GM10847 (cell line): ENCODE results near the gene SLC8A1.

Experiments
- POLR2A ChIP-seq: IDR thresholded peaks from 2 replicates; pipeline ENCODE4 v1.6.1; 2011; ENCODE audit not compliant: insufficient read length; ENCODE audit errors: extremely low read depth

Gene SLC8A1

GRCh38 chr2:40097691-40098385 is 354.1 kb downstream of the SLC8A1 start:
- TF ChIP-seq POLR2A: no peak

DNA sequence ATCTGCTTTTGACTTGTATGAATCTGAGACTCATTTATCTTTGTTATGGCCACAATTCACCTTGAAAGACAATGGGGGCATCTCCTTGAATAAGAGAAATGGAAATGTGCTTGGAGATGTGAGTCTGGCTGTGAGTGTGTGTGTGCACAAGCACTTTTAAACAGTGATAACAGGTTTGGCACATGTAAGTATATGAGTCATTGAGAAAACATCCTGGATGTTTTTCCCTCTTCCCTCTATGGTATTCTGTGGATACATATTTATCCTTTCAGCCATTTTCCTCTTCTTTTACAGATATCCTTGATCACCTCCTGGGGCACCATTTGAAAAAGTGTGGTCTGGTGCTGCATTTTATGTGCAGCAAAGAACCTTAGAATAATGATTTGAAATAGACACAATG is 355.5 kb downstream of the SLC8A1 start:
- TF ChIP-seq POLR2A: no peak

- no peak for TF ChIP-seq POLR2A
These were observed 356.9 kb downstream of the SLC8A1 start for GRCh38 chr2:40095000-40095399.

DNA sequence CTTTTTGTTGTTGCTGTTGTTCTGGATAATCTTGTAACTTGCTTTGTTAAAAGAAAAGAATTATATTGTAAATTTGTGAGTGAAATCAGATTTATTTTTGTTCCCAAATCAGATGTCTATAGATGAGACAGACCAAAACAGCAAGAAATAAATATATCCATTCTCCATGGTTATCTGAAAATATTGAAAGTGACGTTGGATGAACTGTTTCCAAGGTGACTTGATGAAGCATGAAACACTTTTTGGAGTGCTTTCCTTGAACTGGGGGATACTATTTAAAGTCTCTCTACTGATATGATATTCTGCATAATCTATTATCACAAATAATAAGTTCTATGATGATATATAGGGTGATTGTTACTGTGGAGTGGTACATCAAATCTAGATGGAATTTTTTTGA is 357.4 kb downstream of the SLC8A1 start:
- TF ChIP-seq POLR2A: no peak

- no peak for TF ChIP-seq POLR2A
These were observed 358.7 kb downstream of the SLC8A1 start for GRCh38 chr2:40093021-40093675.

- no peak for TF ChIP-seq POLR2A
These were observed 361.8 kb downstream of the SLC8A1 start for GRCh38 chr2:40090044-40090443.

DNA sequence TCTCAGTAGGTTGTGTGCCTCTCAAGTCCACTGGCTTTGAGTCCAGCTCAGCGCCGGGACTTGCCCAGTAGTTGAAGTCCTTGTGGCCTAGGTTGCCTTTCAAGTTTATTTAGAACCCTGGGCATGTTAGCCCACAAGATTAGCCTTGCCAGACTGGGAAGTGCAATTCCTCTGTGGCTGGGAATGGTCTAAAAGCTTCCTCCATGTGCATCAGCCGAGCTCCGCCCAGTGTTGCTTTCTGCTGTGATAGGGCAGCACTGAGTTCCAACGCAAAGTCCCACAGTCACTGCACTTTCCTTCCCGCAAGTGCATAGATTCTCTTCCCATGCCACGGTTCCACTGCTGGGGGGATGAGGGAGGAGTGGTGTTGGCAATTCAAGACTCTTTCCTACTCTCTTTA is 364.0 kb downstream of the SLC8A1 start:
- no peak for TF ChIP-seq POLR2A

GRCh38 chr2:40087434-40087833 is 364.5 kb downstream of the SLC8A1 start:
- no peak for TF ChIP-seq POLR2A

DNA sequence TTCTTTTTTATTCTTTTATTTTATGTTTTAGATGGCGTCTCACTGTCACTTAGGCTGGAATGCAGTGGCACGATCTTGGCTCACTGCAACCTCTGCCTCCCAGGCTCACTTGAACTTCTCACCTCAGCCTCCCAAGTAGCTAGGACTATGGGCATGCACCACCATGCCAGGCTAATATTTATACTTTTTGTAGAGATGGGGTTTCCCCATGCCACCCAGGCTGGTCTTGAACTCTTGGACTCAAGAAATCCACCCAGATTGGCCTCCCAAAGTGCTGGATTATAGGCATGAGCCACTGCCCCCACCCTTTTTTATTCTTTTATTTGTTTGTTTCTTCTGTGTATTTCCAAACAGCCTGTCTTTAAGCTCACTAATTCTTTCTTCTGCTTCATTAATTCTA is 366.1 kb downstream of the SLC8A1 start:
- no peak for TF ChIP-seq POLR2A

DNA sequence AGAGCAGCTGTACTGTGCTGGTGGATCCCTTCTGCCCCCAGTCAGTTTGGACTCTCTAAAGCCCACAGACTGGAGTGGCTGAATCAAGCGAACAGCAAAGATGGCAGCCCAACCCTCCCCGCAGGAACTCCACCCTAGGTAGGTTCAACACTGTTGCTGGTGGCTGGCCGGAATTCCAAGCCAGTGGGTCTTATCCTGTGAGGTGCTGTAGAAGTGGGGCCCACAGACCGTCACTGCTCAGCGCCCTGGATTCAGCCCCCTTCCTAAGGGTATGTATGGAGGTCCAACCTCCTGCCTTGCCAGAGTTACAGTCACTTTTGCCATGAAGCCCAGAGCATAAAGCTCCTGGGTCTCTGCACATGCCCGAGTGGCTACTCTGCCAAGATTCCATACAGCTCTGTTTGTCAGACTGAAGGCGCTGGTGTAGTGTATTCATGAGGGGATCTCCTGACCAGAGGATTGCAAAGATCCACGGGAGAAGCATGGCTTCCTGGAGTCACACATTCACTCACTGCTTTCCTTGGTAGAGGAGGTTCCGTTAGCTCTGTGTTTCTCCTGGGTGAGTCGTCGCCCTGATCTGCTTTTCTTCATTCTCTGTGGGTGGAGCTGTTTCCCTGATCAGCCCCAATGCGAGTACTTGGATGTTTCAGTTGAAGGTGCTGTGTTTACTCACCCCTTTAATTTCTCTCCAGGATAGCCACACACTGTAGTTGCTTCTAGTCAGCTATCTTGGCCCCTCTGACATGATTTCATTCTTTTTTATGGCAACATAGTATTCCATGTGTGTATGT is 379.3 kb downstream of the SLC8A1 start:
- TF ChIP-seq POLR2A: no peak

GRCh38 chr2:40062381-40062780 is 389.5 kb downstream of the SLC8A1 start:
- TF ChIP-seq POLR2A: no peak

DNA sequence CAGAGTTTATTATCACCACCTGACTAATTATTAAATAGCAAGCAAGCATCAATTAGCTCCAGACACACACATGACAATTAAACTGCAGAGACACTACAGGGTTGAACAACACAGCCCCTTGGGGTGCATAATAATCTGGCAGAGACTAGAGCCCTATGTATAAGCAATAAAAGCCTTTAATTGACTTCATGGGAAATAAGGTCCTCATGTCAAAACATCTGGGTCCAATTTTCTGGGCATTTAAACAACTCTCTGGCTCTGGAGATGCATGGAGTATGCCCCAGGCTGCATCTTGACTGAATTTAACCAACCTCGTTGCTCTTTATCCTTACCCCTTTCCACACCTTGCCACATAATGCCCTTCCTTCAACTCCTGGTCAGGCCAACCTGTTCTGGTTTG is 402.1 kb downstream of the SLC8A1 start:
- no peak for TF ChIP-seq POLR2A

DNA sequence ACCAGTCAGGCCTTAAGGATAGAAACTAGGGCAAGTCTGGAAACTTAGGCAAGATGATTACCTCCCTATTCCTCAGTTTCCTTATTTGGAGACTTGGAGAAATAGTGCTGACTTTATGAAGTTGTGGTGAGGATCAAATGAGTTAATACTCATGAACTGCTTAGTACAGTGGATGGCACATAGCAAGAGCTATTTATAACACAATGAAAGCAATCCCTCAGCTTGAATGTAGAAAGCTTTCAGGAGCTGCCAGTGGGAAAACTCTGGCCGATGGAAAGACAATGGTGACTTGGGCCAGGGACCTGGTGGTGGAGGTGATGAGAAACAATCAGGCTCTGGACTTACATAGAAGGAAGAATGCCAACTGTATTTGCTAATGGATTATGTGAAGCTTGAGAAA is 403.4 kb downstream of the SLC8A1 start:
- no peak for TF ChIP-seq POLR2A

- no peak for TF ChIP-seq POLR2A
These were observed 404.5 kb downstream of the SLC8A1 start for GRCh38 chr2:40047406-40047805.
